GDM1 (cell line): Measurements from ENCODE around the gene S100A14.
"Not testable (repeated sequence)": the region's sequence is repeated elsewhere in the genome, so short reads cannot be mapped to it uniquely, and the experiment has no call there.

Experiments
- DNase-seq: peaks from one replicate; lab custom pipeline; 2025; lab: John Stamatoyannopoulos, UW

The S100A14 gene

DNA sequence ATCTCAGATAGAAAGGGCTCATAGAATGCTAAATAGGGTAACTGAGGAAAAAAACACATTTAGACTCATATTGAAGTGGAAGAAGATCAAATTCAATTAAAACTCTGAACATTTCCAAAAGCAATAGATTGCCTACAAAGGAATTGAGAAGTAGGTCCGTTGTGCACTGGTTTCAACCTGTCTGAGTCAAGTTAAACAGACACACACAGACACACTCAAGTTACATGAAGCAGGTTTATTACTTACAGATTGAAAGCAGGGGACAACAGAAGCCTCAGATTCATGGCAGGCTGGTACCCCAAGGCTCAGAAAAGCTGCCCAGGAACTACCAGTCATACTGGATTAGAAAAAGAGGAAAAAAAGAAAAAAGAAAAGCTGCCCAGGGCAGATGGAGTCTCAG lies 29.8 kb downstream of the S100A14 start:
- no peak for DNase-seq

DNA sequence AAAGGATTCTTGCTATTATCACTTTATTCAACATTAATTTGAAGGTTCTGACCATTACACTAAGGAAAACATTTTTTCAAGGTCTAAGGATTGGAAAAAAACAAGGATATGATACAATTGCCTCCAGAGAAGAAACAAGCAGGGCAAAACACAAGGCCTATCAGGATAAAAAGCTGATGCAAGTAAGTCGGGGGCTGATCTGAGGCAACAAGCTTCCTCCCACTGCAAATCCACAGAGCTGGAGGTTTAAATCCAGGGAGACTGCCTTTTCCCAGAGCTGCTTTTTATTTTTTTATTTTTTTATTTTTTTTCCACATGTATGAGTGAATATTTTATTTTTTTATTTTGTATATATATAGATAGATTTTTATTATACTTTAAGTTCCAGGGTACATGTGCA lies 31.1 kb downstream of the S100A14 start:
- DNase-seq, result no peak

DNA sequence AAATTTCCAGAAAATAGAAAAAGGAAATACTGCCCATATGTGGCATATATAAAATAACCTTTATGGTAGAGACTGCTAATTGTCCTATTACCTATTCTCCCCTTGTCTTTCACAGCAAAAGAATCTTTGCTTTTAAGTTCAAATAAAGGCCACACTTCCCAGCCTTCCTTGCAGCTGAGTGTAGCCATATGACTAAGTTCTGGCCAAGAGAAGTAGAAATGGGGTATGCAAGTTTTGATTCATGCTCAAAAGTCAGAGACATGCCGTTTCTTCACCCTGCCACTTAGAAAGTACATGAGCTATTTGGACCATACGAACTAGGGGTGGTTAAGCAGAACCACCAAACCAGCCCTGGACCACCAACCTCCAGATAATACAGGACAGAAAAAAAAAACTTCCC lies 32.1 kb downstream of the S100A14 start:
- no peak for DNase-seq

DNA sequence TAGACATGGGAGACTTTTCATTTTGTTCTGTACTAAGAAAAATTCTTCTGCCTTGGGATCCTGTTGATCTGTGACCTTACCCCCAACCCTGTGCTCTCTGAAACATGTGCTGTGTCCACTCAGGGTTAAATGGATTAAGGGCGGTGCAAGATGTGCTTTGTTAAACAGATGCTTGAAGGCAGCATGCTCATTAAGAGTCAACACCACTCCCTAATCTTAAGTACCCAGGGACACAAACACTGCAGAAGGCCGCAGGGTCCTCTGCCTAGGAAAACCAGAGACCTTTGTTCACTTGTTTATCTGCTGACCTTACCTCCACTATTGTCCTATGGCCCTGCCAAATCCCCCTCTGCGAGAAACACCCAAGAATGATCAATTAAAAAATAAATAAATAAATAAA lies 32.6 kb downstream of the S100A14 start:
- DNase-seq, result not testable (repeated sequence)

DNA sequence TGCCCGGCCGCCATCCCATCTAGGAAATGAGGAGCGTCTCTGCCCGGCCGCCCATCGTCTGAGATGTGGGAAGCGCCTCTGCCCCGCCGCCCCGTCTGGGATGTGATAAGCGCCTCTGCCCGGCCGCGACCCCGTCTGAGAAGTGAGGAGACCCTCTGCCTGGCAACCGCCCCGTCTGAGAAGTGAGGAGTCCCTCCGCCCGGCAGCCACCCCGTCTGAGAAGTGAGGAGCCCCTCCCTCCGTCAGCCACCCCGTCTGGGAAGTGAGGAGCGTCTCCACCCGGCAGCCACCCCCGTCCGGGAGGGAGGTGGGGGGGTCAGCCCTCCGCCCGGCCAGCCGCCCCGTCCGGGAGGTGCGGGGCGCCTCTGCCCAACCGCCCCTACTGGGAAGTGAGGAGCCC lies 33.3 kb downstream of the S100A14 start:
- not testable (repeated sequence) for DNase-seq

DNA sequence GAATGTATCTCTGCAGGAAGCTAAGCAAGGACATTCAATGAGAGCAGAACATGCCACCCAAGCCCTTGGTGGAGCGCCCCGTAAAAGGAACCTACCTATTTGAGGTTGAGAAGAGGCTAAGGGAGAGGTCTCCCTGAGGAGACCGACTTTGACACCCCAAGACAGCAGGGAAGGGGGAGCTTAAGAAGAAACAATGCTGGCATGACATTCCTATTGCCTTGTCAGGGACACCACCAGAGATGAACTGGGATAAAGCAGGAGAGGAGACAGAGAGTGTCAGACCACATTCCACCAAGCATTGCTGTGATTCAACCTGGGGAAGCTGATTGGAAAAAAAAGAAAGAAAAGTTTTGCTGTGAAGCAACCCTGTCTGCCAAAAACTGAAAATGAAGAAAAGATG lies 37.2 kb downstream of the S100A14 start:
- DNase-seq, result no peak

DNA sequence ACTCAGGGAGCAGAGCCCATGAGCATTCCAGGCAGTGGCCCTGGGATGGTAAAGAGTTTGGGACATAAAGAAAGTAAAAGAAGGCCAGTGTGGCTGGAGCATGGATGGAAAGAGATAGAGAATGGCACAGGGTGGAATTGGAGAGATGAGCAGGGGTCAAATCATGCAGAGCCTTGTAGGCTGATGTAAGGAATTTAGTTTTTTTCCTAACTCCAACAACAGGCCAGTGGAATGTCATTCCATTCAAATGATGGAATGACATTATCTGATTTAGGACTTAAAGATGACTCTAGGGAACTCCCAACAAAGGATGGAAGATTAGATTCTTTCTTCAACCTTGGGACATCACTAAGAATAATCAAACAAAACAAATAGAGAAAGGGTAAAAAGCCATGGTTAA lies 37.6 kb downstream of the S100A14 start:
- no peak for DNase-seq

DNA sequence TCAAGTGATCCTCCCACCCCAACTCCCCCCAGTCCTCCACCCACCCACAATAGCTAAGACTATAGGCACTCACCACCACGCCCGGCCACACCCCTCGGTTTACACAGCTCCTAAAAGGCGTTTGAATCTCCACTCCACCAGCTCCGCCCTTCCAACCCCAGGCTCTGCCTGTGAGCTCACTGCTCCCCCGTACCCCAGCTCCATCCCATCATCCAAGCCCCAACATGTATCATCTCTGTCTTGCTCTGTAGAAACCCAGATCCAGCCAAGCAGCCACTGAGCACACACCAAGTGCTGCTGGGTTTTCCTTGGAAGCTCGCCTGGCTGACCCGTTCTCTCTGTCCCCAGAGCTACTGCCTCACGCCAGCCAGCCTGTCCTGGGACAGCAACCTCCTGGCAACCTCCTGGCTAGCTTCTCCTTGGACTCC lies 38.5 kb downstream of the S100A14 start:
- DNase-seq, result no peak

DNA sequence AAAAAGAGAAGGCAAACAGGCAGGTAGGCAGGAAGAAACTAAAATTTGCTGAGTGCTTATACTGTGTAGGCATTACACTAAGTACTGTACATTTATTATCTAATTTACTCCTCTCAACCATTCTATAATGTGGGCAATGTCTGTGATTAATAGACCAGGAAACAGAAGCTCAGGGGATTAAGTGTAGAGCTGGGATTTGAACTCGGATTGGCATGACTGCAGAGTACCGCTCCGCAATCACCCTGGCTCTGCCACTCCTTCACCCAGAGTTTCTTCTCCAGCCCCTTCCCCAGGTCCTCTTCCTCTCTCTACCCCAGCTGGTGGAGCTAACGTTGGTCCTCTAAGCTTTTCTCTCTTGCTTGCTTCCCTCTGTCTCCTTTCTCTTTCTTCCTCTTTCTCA lies 39.0 kb downstream of the S100A14 start:
- DNase-seq, result no peak

DNA sequence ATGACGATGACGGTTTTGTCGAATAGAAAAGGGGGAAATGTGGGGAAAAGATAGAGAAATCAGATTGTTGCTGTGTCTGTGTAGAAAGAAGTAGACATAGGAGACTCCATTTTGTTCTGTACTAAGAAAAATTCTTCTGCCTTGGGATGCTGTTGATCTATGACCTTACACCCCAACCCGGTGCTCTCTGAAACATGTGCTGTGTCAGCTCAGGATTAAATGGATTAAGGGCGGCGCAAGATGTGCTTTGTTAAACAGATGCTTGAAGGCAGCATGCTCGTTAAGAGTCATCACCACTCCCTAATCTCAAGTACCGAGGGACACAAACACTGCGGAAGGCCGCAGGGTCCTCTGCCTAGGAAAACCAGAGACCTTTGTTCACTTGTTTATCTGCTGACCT lies 40.6 kb downstream of the S100A14 start:
- not testable (repeated sequence) for DNase-seq

DNA sequence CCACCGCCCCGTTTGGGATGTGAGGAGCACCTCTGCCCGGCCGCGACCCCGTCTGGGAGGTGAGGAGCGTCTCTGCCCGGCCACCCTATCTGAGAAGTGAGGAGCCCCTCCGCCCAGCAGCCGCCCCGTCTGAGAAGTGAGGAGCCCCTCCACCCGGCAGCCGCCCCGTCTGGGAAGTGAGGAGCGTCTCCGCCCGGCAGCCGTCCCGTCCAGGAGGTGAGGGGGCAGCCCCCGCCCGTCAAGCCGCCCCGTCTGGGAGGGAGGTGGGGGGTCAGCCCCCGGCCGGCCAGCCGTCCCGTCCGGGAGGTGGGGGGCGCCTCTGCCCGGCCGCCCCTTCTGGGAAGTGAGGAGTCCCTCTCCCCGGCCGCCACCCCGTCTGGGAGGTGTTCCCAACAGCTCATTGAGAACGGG lies 41.0 kb downstream of the S100A14 start:
- DNase-seq, result not testable (repeated sequence)

DNA sequence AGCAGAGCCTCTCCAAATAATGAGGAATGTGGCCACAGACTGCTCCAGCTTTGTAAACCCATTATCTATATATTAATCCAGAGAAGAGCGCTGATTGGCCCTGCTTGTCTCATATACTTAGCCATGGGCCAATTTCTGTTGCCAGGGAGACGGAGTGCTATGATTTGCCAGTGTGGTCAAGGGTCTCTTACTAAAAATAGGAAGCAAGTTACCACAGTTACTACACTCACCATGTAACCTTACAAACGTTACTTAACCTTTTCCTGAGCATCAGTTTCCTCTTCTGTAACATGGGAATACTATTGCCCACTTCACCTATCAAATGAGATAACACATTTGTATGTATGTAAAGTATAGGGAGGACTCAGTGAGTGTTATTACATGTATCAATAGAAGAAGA lies 42.8 kb downstream of the S100A14 start:
- no peak for DNase-seq

DNA sequence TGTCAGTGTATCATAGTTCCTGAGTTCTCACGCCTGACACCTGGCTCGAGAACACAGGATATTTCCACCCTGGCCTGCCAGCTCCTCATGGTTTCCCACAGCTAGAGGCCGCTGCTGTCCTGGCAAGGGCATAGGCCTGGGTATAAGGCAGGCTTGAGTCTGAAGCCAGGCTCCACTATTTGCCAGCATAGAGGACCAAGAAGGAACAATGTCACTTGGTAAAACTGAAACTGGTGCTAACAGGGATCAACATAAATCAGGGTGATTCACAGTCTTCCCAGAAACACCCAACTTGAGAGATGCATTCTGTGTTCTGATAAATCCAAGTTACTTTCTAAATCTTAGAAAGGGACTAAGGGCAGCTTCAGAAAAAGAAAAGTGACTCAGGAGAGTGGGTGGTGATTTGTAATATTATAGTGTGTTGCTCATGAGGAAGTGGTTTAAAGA lies 43.5 kb downstream of the S100A14 start:
- peak; percentile 79 for DNase-seq

DNA sequence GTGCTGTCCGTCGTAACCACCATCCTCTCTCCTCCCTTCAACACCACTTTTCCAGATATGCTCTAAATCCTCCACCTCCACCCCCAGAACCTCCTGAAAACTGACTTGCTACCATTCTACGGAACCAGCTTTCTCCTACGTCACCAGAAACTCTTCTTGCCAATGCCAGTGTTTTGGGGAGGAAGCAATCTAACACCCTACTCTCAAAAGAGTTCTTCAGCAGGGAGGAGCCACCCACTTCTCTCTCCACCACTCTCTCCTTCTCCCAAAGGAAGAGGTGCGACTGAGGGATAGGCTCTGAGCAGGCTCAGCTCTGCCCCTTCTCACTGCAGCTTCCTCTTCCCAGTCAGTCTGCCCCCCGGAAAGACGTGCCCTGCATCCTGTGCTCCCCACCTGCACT lies 44.4 kb downstream of the S100A14 start:
- no peak for DNase-seq

DNA sequence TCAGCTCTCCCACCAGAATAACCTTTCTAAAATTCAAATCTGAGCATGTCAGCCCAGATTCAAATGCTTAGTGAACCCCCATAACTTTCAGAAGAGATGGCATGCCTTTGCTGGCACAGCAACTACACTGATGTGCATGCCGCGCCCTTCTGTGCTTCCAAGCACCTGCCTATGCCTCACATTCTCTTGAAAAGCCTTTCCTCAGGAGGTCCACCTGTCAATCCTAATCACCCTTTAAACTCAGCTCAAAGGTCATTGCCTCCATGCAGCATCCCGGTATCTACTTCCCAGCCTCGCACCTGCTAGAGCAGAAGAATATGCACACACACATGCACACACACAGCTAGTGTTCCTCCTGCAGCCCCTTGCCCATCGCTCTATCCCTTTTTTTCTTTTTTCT lies 45.3 kb downstream of the S100A14 start:
- no peak for DNase-seq

DNA sequence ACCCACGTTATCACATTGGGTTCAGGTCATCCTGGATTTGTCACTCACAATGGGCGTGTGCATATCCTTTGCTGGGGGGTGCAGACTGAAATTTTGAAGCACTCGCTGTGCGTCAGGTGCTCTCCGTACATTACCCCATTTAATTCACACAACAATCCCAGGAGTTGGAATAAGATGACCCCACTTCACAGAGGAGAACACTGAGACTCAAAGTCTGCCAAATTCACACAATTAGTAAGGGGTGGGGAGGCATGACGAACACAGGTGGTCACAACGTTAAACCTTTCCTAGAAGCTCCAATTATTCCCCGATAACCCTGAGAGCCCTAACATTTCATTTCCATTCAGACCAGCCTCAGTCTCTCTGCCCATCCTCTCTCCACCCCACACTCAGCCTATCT lies 46.7 kb downstream of the S100A14 start:
- DNase-seq, result no peak

DNA sequence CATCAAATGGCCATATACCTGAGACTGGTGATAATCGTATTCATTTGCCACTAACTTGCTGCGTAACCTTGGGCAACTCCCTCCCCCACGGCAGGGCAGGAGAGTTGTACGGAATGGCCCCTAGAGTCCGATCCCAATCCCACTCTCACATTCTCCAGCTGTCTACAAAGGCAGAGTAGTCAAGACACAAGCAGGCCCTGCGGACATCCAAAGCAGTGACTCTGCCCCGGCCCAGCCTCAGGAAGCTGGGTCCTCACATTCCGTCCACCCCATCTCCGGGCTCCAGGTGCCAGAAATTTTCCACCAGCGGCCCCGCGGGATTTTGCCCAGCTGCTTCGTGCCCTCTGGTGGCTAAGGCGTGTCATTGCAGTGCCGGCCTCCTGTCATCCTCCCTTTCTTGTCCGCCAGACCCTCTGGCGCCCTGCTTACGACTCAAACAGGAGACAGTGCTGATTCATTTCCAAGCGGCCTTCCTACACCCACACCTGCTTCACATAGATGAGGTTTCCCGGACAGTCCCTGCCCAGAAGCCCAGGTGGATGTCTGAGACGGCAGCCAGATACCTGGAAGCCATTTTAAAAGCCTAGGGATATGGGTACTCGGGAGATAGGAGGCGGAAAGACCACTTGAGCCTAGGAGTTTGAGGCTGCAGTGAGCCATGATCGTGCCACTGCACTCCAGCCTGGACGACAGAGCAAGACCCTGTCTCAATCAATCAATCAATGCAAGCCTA lies 47.6 kb downstream of the S100A14 start:
- DNase-seq, result peak; percentile 65

DNA sequence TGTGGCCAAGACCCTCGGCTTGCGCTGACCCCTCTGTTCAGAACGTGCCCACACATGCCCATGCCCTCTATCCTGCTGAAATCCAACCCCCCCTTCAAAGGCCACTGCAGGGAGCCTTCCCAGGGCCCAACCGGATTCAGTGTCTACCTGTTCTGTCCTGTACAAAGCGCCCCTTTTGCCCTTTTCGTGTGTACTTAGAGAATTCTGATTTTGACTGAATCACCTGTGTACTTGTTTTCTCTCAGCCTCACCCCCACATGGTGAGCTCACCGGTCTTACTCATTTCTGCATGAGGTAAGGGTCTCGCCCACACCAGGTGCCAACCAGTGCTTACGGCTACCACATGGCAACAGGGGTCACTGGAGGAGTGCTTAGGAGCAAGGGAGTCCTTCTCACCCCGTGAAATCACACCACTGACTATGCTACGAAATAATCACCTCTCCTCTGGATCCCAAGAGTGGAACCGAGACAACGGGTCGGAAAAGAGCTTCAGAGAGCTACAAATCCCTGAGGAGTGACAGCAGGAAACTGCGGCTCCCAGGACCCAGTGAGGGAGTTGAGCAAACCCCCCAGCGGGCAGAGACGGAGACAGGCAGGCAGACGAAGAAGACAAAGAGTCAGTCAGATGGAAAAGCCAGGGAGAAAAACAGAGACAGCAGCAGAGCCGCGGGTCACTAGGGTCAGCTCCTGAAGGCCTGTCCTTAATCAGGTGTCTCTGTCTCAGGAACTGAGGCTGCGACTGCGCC lies 48.3 kb downstream of the S100A14 start:
- no peak for DNase-seq

DNA sequence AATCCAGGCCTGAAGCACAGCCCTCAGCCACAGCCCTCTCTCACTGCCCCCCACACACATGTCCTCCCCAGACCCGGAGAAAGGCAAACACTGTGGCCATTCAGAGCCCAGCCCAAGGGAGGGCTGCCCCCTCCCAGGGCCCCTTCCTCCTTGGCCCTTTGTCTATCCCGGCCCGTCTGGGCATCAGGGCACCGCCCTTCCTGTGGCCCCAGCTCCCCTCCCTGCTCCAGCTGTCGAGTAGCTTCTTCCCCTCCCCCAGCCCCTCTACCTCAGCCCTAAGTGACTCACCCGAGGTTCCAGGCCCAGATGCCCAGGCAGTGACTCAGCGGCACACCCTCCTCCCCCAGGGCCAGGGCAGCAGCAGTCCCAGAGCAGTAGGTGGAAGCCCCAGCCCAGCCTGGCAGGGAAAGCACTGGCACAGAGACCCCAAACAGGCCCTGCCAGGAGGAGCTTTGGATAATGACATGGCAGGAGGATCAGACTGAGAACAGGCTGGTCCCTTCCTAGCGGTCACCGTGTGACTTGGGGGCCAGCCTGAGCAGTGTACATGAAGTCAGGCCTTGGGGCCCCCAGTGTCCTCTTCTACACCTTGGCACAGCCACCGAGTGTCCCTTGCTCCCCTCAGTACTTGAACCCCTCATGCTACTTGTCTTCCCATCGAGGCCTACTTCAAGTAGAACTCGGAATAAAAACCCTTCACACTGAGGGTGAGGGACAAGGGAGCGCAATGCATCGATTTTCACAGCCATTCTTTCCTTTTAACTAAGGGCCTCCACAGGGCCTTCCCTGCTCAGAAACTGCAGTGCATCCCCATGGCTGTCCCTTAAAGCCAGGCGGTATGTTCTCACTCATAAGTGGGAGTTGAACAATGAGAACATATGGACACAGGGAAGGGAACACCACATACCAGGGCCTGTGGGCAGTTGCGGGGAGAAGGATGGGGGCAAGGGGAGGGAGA lies 49.4 kb downstream of the S100A14 start:
- peak; percentile 89 for DNase-seq

DNA sequence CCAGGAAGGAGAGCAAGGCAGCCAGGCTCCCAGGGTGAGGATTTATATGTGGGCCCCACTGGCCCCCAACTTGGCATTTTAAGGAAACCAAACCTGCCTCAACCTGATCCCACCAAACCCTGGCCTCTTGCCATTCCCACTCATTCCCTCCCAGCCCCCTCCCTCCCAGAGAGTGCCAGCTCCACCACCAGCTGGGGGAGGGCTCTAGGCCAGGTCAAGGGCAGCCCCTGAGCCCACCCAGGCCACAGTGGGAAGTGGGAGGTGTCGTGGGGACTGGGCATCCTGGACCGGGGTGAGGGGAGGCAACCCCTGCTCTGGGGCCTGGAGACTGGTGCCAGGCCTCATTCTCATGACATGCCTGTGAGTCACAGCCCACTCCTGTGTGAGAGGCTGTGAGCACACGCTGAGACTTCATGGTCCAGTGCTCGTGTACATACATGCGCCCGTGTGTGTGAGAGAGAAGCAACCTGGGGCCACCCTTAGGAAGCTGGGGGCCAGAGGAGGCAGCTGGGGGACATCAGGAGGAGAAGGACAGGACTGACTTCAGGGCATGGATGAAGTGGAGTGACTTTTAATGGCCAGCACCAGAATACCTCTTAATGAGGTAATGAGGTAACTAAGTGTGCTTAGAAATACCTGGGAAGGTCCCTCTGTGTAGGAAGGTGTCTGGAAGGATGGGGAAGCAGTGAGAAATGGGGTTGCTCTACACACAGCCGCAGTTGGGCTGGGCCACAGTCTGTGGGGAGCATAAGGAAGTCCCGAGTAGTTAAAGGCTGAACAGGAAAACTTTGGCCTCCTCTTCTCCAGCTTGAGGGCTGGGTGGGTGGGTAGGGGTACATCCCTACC lies 50.4 kb downstream of the S100A14 start, which contains the start of gene S100A2:
TSS of gene S100A2 (minus strand) at position 316 of the 846 bp plus-strand sequence. CDS start 1,967 bp downstream, outside the sequence.
- peak; percentile 60 for DNase-seq
